ENCODE results near the gene CLIC1. TPM values are rescaled to one million over a fixed set of nuclear protein-coding genes. Genes with fewer than 3 reads are reported as not detected.
A peak's percentile ranks its signal among the peaks of the same experiment; 100 is the strongest.

The CLIC1 gene
- total RNA-seq, 1 experiment from 2014 or later = 432 TPM

- CTCF ChIA-PET = no interaction called here
- POLR2A ChIA-PET = no interaction called here
- peak; percentile 25; the same call in 1 of the 2 replicates for TF ChIP-seq RAD21 (IDR thresholded peaks at IDR 0.05; ENCODE audit: low read depth)
- TF ChIP-seq, protein P1, sequence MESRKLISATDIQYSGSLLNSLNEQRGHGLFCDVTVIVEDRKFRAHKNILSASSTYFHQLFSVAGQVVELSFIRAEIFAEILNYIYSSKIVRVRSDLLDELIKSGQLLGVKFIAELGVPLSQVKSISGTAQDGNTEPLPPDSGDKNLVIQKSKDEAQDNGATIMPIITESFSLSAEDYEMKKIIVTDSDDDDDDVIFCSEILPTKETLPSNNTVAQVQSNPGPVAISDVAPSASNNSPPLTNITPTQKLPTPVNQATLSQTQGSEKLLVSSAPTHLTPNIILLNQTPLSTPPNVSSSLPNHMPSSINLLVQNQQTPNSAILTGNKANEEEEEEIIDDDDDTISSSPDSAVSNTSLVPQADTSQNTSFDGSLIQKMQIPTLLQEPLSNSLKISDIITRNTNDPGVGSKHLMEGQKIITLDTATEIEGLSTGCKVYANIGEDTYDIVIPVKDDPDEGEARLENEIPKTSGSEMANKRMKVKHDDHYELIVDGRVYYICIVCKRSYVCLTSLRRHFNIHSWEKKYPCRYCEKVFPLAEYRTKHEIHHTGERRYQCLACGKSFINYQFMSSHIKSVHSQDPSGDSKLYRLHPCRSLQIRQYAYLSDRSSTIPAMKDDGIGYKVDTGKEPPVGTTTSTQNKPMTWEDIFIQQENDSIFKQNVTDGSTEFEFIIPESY (IDR thresholded peaks at IDR 0.05; ENCODE audit: extremely low read depth, insufficient replicate concordance, low read length) = no peak
- no peak for TF ChIP-seq ZFX (IDR thresholded peaks at IDR 0.05)
- TF ChIP-seq, protein P2, sequence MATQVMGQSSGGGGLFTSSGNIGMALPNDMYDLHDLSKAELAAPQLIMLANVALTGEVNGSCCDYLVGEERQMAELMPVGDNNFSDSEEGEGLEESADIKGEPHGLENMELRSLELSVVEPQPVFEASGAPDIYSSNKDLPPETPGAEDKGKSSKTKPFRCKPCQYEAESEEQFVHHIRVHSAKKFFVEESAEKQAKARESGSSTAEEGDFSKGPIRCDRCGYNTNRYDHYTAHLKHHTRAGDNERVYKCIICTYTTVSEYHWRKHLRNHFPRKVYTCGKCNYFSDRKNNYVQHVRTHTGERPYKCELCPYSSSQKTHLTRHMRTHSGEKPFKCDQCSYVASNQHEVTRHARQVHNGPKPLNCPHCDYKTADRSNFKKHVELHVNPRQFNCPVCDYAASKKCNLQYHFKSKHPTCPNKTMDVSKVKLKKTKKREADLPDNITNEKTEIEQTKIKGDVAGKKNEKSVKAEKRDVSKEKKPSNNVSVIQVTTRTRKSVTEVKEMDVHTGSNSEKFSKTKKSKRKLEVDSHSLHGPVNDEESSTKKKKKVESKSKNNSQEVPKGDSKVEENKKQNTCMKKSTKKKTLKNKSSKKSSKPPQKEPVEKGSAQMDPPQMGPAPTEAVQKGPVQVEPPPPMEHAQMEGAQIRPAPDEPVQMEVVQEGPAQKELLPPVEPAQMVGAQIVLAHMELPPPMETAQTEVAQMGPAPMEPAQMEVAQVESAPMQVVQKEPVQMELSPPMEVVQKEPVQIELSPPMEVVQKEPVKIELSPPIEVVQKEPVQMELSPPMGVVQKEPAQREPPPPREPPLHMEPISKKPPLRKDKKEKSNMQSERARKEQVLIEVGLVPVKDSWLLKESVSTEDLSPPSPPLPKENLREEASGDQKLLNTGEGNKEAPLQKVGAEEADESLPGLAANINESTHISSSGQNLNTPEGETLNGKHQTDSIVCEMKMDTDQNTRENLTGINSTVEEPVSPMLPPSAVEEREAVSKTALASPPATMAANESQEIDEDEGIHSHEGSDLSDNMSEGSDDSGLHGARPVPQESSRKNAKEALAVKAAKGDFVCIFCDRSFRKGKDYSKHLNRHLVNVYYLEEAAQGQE (IDR thresholded peaks at IDR 0.05; ENCODE audit: low read depth) = no peak
- TF ChIP-seq EGR1 (IDR thresholded peaks at IDR 0.05; ENCODE audit: low read depth) = no peak
- RAD21 ChIA-PET (ENCODE audit: low non-redundant PET in 1 of 2, low total read pairs in 2 of 2, uncharacterized antibody in 2 of 2, unreplicated experiment in 2 of 2) = no interaction called here
- no peak overlapping the region for H2AFZ ChIP-seq (ENCODE audit: low read depth, low read length, poor library complexity, severe bottlenecking)
- no peak overlapping the region for H3K4me3 ChIP-seq (replicated peaks in 1 of 2; ENCODE audit: low read depth in 1 of 2, low read length in 2 of 2)
- no peak overlapping the region for H3K9ac ChIP-seq (ENCODE audit: low read length)
- H3K4me1 ChIP-seq (ENCODE audit: control insufficient read depth in 1 of 2, insufficient read depth in 2 of 2, low read length in 2 of 2) = peaks cover 7 to 18% of the 10 kb centered on the region in 2 experiments; a peak in 3 of 4 replicates
- DNase-seq (ENCODE audit: low read depth, low spot score) (no peak), ATAC-seq (peak; percentile 72)
- no peaks in the 10 kb centered on the region for H4K20me1 ChIP-seq (ENCODE audit: insufficient read depth)
- peak overlapping the region; percentile 39 for H3K4me2 ChIP-seq (ENCODE audit: low read length)
- BruUV-seq (replicated peaks) = no TSS peak
- intact Hi-C loops (cut with micrococcal nuclease) = no loop called here
- H3K9me3 ChIP-seq (ENCODE audit: control insufficient read depth in 1 of 2, insufficient read depth in 1 of 2, low read depth in 1 of 2, low read length in 2 of 2) = no peaks in the 10 kb centered on the region
- peaks cover 3 to 27% of the 10 kb centered on the region in 2 experiments; a peak in 2 of 4 replicates for H3K36me3 ChIP-seq (ENCODE audit: control insufficient read depth in 1 of 2, insufficient read depth in 2 of 2, low read length in 2 of 2)
- peak overlapping the region; percentile 1; the same call in 1 of the 2 replicates for H3K27ac ChIP-seq (ENCODE audit: low read depth, low read length)
- H3K79me2 ChIP-seq (ENCODE audit: insufficient read depth, low read length) = no peaks in the 10 kb centered on the region
- no peaks in the 10 kb centered on the region for H3K9me2 ChIP-seq (ENCODE audit: insufficient read depth)
- no peaks in the 10 kb centered on the region for H3K27me3 ChIP-seq (ENCODE audit: insufficient read depth, low read length)
These were observed 27.2 kb upstream of the CLIC1 start for GRCh38 chr6:31763619-31763940.

All from HCT116 (cell line).